OCI-LY3 (cell line): ENCODE results near the gene PPP2R5A.
"Not testable (repeated sequence)": the region's sequence is repeated elsewhere in the genome, so short reads cannot be mapped to it uniquely, and the experiment has no call there.

ENCODE experiments used
- H2AFZ ChIP-seq: fragments of 200-600, 300-600 bp; shearing (Covaris generic); 2 replicates; pipeline ENCODE4 v1.6.0; 2014; ENCODE audit warnings: antibody characterized with exemption, low read depth, low read length
- H3K27ac ChIP-seq: fragments of 200-600, 300-600 bp; sonication (generic); 2 replicates; pipeline ENCODE4 v1.5.1; 2014; ENCODE audit warnings: mild to moderate bottlenecking, low read length, moderate library complexity, mixed read lengths
- H3K27me3 ChIP-seq: fragments of 200-600, 300-600 bp; sonication (generic); 2 replicates; pipeline ENCODE4 v1.6.1; 2014; ENCODE audit warnings: low read depth, low read length, mixed read lengths
- H3K36me3 ChIP-seq: fragments of 200-600, 300-600 bp; sonication (generic); replicated peaks from 2 replicates; pipeline ENCODE3; 2014; ENCODE audit warnings: low read depth, low read length, mixed read lengths
- H3K4me1 ChIP-seq: fragments of 300-600, 200-600 bp; sonication (generic); 2 replicates; pipeline ENCODE4 v1.6.1; 2014; ENCODE audit warnings: low read length, mixed read lengths
- H3K4me2 ChIP-seq: fragments of 200-600, 300-600 bp; sonication (generic); 2 replicates; pipeline ENCODE4 v1.6.1; 2014; ENCODE audit warnings: low read length, mixed read lengths
- H3K4me3 ChIP-seq: fragments of 300-600, 200-600 bp; sonication (generic); 2 replicates; pipeline ENCODE4 v1.5.1; 2014; ENCODE audit warnings: antibody characterized with exemption, mild to moderate bottlenecking, low read length, moderate library complexity
- H3K79me2 ChIP-seq: fragments of 300-600, 200-600 bp; shearing (Covaris generic); 2 replicates; pipeline ENCODE4 v1.6.1; 2014; ENCODE audit warnings: mild to moderate bottlenecking, low read length, mixed read lengths
- H3K9ac ChIP-seq: fragments of 300-600, 200-600 bp; shearing (Covaris generic); 2 replicates; pipeline ENCODE4 v1.6.0; 2014; ENCODE audit warnings: mild to moderate bottlenecking, low read length, moderate library complexity
- H3K9me3 ChIP-seq: fragments of 200-600, 300-600 bp; shearing (Covaris generic); 2 replicates; pipeline ENCODE4 v1.6.1; 2014; ENCODE audit warnings: low read length, mixed read lengths; ENCODE audit not compliant: insufficient read depth
- H4K20me1 ChIP-seq: fragments of 200-600, 300-600 bp; sonication (generic); 2 replicates; pipeline ENCODE4 v1.6.1; 2016; ENCODE audit warnings: low read length, mixed read lengths; ENCODE audit not compliant: insufficient read depth
- CTCF ChIP-seq: fragments of 200-600, 300-600 bp; sonication (generic); IDR thresholded peaks from 2 replicates; pipeline ENCODE4 v1.5.1; 2014; ENCODE audit warnings: antibody characterized with exemption, low read length, low read depth
- EZH2phosphoT487 ChIP-seq: fragments of 200-600 bp; shearing (Covaris generic); IDR thresholded peaks from 2 replicates; pipeline ENCODE4 v1.6.1; 2018; ENCODE audit warnings: antibody characterized with exemption, mixed run types, low read depth

Gene PPP2R5A

GRCh38 chr1:212297338-212297737, 12.1 kb downstream of the PPP2R5A start:
- TF ChIP-seq CTCF (no peak), EZH2phosphoT487 (no peak)
- Histone ChIP-seq H3K4me2 (no peak overlapping the region), H3K27ac (no peak overlapping the region), H3K9me3 (no peaks in the 10 kb centered on the region), H3K4me1 (peaks cover 41% of the 10 kb centered on the region), H3K9ac (no peak overlapping the region), H3K79me2 (peaks cover 55% of the 10 kb centered on the region), H2AFZ (no peak overlapping the region), H3K4me3 (no peak overlapping the region), H3K27me3 (no peaks in the 10 kb centered on the region), H3K36me3 (no peaks in the 10 kb centered on the region), H4K20me1 (peaks cover 34% of the 10 kb centered on the region)

GRCh38 chr1:212301580-212301979, 16.4 kb downstream of the PPP2R5A start:
- H3K4me2 ChIP-seq, result no peak overlapping the region
- no peaks in the 10 kb centered on the region for H3K27me3 ChIP-seq
- no peak overlapping the region for H2AFZ ChIP-seq
- no peak overlapping the region for H3K27ac ChIP-seq
- H3K9me3 ChIP-seq, result no peaks in the 10 kb centered on the region
- H4K20me1 ChIP-seq, result peaks cover 12% of the 10 kb centered on the region
- H3K9ac ChIP-seq, result no peak overlapping the region
- no peak overlapping the region for H3K4me3 ChIP-seq
- H3K79me2 ChIP-seq, result peaks cover 42% of the 10 kb centered on the region
- TF ChIP-seq EZH2phosphoT487 (no peak), CTCF (no peak)
- H3K4me1 ChIP-seq, result peaks cover 16% of the 10 kb centered on the region
- no peaks in the 10 kb centered on the region for H3K36me3 ChIP-seq

GRCh38 chr1:212302745-212303383, 17.7 kb downstream of the PPP2R5A start:
- Histone ChIP-seq H3K4me2 (no peak overlapping the region), H4K20me1 (peaks cover 10% of the 10 kb centered on the region), H3K36me3 (no peaks in the 10 kb centered on the region), H2AFZ (no peak overlapping the region), H3K27me3 (no peaks in the 10 kb centered on the region), H3K4me1 (peaks cover 11% of the 10 kb centered on the region), H3K9ac (no peak overlapping the region), H3K79me2 (peaks cover 42% of the 10 kb centered on the region), H3K4me3 (no peak overlapping the region), H3K9me3 (no peaks in the 10 kb centered on the region), H3K27ac (no peak overlapping the region)
- no peak for TF ChIP-seq CTCF
- TF ChIP-seq EZH2phosphoT487, result no peak

GRCh38 chr1:212305342-212305741, 20.1 kb downstream of the PPP2R5A start:
- H3K9me3 ChIP-seq, result no peaks in the 10 kb centered on the region
- no peaks in the 10 kb centered on the region for H3K27me3 ChIP-seq
- no peak overlapping the region for H3K9ac ChIP-seq
- no peaks in the 10 kb centered on the region for H3K36me3 ChIP-seq
- no peak overlapping the region for H3K4me2 ChIP-seq
- H3K79me2 ChIP-seq, result peaks cover 43% of the 10 kb centered on the region
- TF ChIP-seq EZH2phosphoT487 (no peak), CTCF (no peak)
- H3K4me3 ChIP-seq, result no peak overlapping the region
- H3K4me1 ChIP-seq, result peaks cover 7% of the 10 kb centered on the region
- H4K20me1 ChIP-seq, result peaks cover 15% of the 10 kb centered on the region
- H2AFZ ChIP-seq, result no peak overlapping the region
- H3K27ac ChIP-seq, result no peak overlapping the region

GRCh38 chr1:212305984-212306452, 20.8 kb downstream of the PPP2R5A start:
- H3K36me3 ChIP-seq, H3K9me3 ChIP-seq, H3K4me3 ChIP-seq, H3K4me2 ChIP-seq, H3K27ac ChIP-seq, H2AFZ ChIP-seq, H3K4me1 ChIP-seq, H3K27me3 ChIP-seq, H3K9ac ChIP-seq: not testable (repeated sequence)
- H4K20me1 ChIP-seq, result peaks cover 20% of the 10 kb centered on the region
- peaks cover 47% of the 10 kb centered on the region for H3K79me2 ChIP-seq
